ENCODE measurements around the gene CCL21. TPM values are rescaled to one million over a fixed set of nuclear protein-coding genes. Genes with fewer than 3 reads are reported as not detected.
"Not testable (repeated sequence)": the region's sequence is repeated elsewhere in the genome, so short reads cannot be mapped to it uniquely, and the experiment has no call there.

CCL21 gene
- total RNA-seq, 1 donor from 2014 or later: 138 TPM

- Histone ChIP-seq H3K4me1 (no peaks in the 10 kb centered on the region), H3K36me3 (no peaks in the 10 kb centered on the region), H3K4me3 (no peak overlapping the region), H3K27me3 (ENCODE audit: low read depth) (no peaks in the 10 kb centered on the region), H3K9me3 (no peaks in the 10 kb centered on the region), H3K27ac (no peak overlapping the region)
- DNase-seq (no peak), ATAC-seq (no peak)
- no peak for TF ChIP-seq CTCF (IDR thresholded peaks at IDR 0.05)
- intact Hi-C loops (cut with DNase I): no loop called here
These were observed 32.8 kb upstream of the CCL21 start for GRCh38 chr9:34742710-34743109.

GRCh38 chr9:34741628-34742027 is 31.7 kb upstream of the CCL21 start:
- TF ChIP-seq CTCF (IDR thresholded peaks at IDR 0.05): no peak
- ATAC-seq (no peak), DNase-seq (no peak)
- Histone ChIP-seq H3K27ac (no peak overlapping the region), H3K36me3 (no peaks in the 10 kb centered on the region), H3K27me3 (ENCODE audit: low read depth) (no peaks in the 10 kb centered on the region), H3K9me3 (no peaks in the 10 kb centered on the region), H3K4me3 (no peak overlapping the region), H3K4me1 (no peaks in the 10 kb centered on the region)
- intact Hi-C loops (cut with DNase I): no loop called here

- H3K36me3 ChIP-seq; ATAC-seq; H3K4me3 ChIP-seq; H3K27ac ChIP-seq; intact Hi-C loops (cut with DNase I); H3K9me3 ChIP-seq; DNase-seq; H3K4me1 ChIP-seq; H3K27me3 ChIP-seq (ENCODE audit: low read depth): not testable (repeated sequence)
These were observed 30.2 kb upstream of the CCL21 start for GRCh38 chr9:34740176-34740575.

GRCh38 chr9:34737677-34738260 is 27.8 kb upstream of the CCL21 start:
- H3K27me3 ChIP-seq (ENCODE audit: low read depth): no peaks in the 10 kb centered on the region
- H3K36me3 ChIP-seq: no peaks in the 10 kb centered on the region
- no peak overlapping the region for H3K4me3 ChIP-seq
- no peaks in the 10 kb centered on the region for H3K4me1 ChIP-seq
- TF ChIP-seq CTCF (IDR thresholded peaks at IDR 0.05): no peak
- intact Hi-C loops (cut with DNase I): no loop called here
- DNase-seq: no peak
- H3K27ac ChIP-seq: no peak overlapping the region
- ATAC-seq: no peak
- H3K9me3 ChIP-seq: no peaks in the 10 kb centered on the region

GRCh38 chr9:34734720-34735119 is 24.8 kb upstream of the CCL21 start:
- Histone ChIP-seq H3K4me1 (no peaks in the 10 kb centered on the region), H3K27me3 (ENCODE audit: low read depth) (no peaks in the 10 kb centered on the region), H3K9me3 (no peaks in the 10 kb centered on the region), H3K4me3 (no peak overlapping the region), H3K27ac (no peak overlapping the region), H3K36me3 (no peaks in the 10 kb centered on the region)
- intact Hi-C loops (cut with DNase I): no loop called here
- TF ChIP-seq CTCF (IDR thresholded peaks at IDR 0.05): no peak
- no peak for DNase-seq
- ATAC-seq: no peak

GRCh38 chr9:34732886-34733285 is 22.9 kb upstream of the CCL21 start:
- TF ChIP-seq CTCF (IDR thresholded peaks at IDR 0.05): no peak
- ATAC-seq (no peak), DNase-seq (no peak)

More at GRCh38 chr9:34732886-34733285, 22.9 kb upstream of the CCL21 start:
- no peaks in the 10 kb centered on the region for H3K36me3 ChIP-seq
- H3K4me1 ChIP-seq: no peaks in the 10 kb centered on the region
- no peak overlapping the region for H3K27ac ChIP-seq
- no peaks in the 10 kb centered on the region for H3K9me3 ChIP-seq
- no peaks in the 10 kb centered on the region for H3K27me3 ChIP-seq (ENCODE audit: low read depth)
- intact Hi-C loops (cut with DNase I): no loop called here
- H3K4me3 ChIP-seq: no peak overlapping the region
